Endodermal cell (in vitro differentiated cells): ENCODE data around the gene KRT20. TPM values are rescaled to one million over a fixed set of nuclear protein-coding genes. Genes with fewer than 3 reads are reported as not detected.

Source experiments
- DNase-seq: peaks from one replicate; pipeline ENCODE4 v3.0.0-alpha.2; 2017
- H3K27ac ChIP-seq: 2 replicates; pipeline ENCODE4 v1.5.1; 2013; ENCODE audit warnings: mild to moderate bottlenecking, low read depth, low read length, moderate library complexity
- H3K27me3 ChIP-seq: 2 replicates; pipeline ENCODE4 v1.6.1; 2013; ENCODE audit warnings: mild to moderate bottlenecking, low read length, moderate library complexity; ENCODE audit not compliant: insufficient read depth, control insufficient read depth, poor library complexity, severe bottlenecking
- H3K36me3 ChIP-seq: 2 replicates; pipeline ENCODE4 v1.7.0; 2013; ENCODE audit warnings: mild to moderate bottlenecking, low read length, moderate library complexity; ENCODE audit not compliant: control insufficient read depth, insufficient read depth
- H3K4me1 ChIP-seq: one replicate; pipeline ENCODE4 v1.7.0; 2013; ENCODE audit warnings: low read length; ENCODE audit not compliant: control insufficient read depth, insufficient read depth
- H3K4me3 ChIP-seq: 2 replicates; pipeline ENCODE4 v1.5.1; 2013; ENCODE audit warnings: mild to moderate bottlenecking, low read length, moderate library complexity
- H3K9ac ChIP-seq: 2 replicates; pipeline ENCODE4 v1.6.1; 2013; ENCODE audit warnings: mild to moderate bottlenecking, low read length, moderate library complexity; ENCODE audit not compliant: poor library complexity, severe bottlenecking; ENCODE audit errors: extremely low read depth
- H3K9me3 ChIP-seq: 2 replicates; pipeline ENCODE4 v1.6.1; 2013; ENCODE audit warnings: mild to moderate bottlenecking, low read length, moderate library complexity; ENCODE audit not compliant: control insufficient read depth
- H3K27ac Mint-ChIP-seq: 2 replicates; pipeline ENCODE4 v1.8.0; 2020; ENCODE audit warnings: mixed read lengths
- H3K27me3 Mint-ChIP-seq: 2 replicates; pipeline ENCODE4 v1.8.0; 2021; ENCODE audit warnings: mild to moderate bottlenecking, mixed read lengths; ENCODE audit not compliant: insufficient read depth
- H3K36me3 Mint-ChIP-seq: 2 replicates; pipeline ENCODE4 v1.8.0; 2020; ENCODE audit warnings: low read depth, mixed read lengths
- H3K4me1 Mint-ChIP-seq: 2 replicates; pipeline ENCODE4 v1.8.0; 2020; ENCODE audit warnings: mixed read lengths
- H3K4me3 Mint-ChIP-seq: 2 replicates; pipeline ENCODE4 v1.8.0; 2020; ENCODE audit warnings: mild to moderate bottlenecking, moderate library complexity, mixed read lengths
- H3K9me3 Mint-ChIP-seq: 2 replicates; pipeline ENCODE4 v1.8.0; 2020; ENCODE audit warnings: mild to moderate bottlenecking, mixed read lengths
- WGBS, 2 experiments: methylation state at CpG; one replicate each; pipeline versions ENCODE4 v1.1.5 to v1.1.7; 2013; ENCODE audit warnings: missing lambda C conversion rate in 2 of 2, mixed read lengths in 1 of 2; ENCODE audit not compliant: insufficient coverage in 1 of 2, insufficient read length in 1 of 2; 5-methylcytosine and 5-hydroxymethylcytosine counted together
- total RNA-seq, 2 donors: library from RNA; stranded (reverse); fragmentation: NEBNext Ultra II Directional in 1 of 2; extraction: Animal tissue kit (Norgen Biotek cat#: 25700) in 1 of 2; gene quantifications; 2 replicates in 1 of 2; 3 replicates in 1 of 2; pipeline ENCODE4 v1.2.1, GENCODE V29; 2021
- TF ChIP-seq, protein P1 (sequence below): fragments of 200-600 bp; sonication (generic); conservative IDR thresholded peaks from 2 replicates; pipeline ENCODE4 v1.5.0; 2021; ENCODE audit warnings: antibody characterized with exemption, mild to moderate bottlenecking

KRT20 gene
- total RNA-seq, 2 donors from 2014 or later = not detected

DNA sequence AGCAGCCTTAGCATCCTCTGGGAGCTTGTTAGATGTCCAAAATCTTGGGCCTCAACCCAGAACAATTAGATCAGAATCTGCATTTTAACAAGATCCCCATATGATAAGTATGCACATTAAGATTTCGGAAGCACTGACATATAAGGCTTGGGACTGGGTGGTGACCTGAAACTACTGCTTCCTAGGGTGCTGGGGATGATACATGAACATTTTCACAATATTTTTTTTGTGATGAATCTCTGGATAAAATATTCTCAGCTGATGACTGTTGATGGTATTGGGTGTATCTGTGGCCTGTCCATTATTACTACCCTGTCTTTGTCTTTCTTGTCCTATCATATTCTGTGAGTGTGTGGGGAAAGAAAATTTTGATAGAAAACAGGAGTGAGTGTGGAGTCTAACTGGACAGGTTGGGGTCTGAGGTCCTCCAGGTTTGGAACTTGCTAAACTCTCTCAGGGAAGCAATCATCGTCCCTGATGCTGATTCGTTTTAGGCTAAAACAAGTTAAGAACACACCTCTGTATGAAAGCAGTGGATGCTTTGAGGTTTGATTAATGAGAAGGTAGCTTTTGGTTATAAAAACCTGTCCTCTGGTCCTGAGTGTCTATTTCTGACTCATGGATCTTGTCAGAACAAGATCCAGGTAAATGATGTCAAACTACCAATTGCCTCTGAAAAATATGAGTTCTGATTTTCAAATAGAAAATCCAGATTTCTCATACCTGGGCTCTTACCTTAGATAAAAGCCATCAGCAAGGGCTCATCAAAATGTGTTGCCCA, 29.2 kb upstream of the KRT20 start:
- no peak overlapping the region for H3K4me3 ChIP-seq
- H3K36me3 Mint-ChIP-seq = no peaks in the 10 kb centered on the region
- H3K4me1 ChIP-seq = no peaks in the 10 kb centered on the region
- no peaks in the 10 kb centered on the region for H3K27me3 ChIP-seq
- H3K27me3 Mint-ChIP-seq = peaks cover 2% of the 10 kb centered on the region
- H3K9me3 ChIP-seq = no peaks in the 10 kb centered on the region
- no peaks in the 10 kb centered on the region for H3K36me3 ChIP-seq
- no peak overlapping the region for H3K27ac Mint-ChIP-seq
- no peak overlapping the region for H3K9ac ChIP-seq
- no peaks in the 10 kb centered on the region for H3K9me3 Mint-ChIP-seq
- WGBS, 2 experiments = 92 to 100% methylated on average over 3 of the region's 3 CpGs
- TF ChIP-seq, protein P1, sequence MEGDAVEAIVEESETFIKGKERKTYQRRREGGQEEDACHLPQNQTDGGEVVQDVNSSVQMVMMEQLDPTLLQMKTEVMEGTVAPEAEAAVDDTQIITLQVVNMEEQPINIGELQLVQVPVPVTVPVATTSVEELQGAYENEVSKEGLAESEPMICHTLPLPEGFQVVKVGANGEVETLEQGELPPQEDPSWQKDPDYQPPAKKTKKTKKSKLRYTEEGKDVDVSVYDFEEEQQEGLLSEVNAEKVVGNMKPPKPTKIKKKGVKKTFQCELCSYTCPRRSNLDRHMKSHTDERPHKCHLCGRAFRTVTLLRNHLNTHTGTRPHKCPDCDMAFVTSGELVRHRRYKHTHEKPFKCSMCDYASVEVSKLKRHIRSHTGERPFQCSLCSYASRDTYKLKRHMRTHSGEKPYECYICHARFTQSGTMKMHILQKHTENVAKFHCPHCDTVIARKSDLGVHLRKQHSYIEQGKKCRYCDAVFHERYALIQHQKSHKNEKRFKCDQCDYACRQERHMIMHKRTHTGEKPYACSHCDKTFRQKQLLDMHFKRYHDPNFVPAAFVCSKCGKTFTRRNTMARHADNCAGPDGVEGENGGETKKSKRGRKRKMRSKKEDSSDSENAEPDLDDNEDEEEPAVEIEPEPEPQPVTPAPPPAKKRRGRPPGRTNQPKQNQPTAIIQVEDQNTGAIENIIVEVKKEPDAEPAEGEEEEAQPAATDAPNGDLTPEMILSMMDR = no peak
- H3K4me3 Mint-ChIP-seq = no peak overlapping the region
- H3K27ac ChIP-seq = no peak overlapping the region
- H3K4me1 Mint-ChIP-seq = no peaks in the 10 kb centered on the region
- no peak for DNase-seq

DNA sequence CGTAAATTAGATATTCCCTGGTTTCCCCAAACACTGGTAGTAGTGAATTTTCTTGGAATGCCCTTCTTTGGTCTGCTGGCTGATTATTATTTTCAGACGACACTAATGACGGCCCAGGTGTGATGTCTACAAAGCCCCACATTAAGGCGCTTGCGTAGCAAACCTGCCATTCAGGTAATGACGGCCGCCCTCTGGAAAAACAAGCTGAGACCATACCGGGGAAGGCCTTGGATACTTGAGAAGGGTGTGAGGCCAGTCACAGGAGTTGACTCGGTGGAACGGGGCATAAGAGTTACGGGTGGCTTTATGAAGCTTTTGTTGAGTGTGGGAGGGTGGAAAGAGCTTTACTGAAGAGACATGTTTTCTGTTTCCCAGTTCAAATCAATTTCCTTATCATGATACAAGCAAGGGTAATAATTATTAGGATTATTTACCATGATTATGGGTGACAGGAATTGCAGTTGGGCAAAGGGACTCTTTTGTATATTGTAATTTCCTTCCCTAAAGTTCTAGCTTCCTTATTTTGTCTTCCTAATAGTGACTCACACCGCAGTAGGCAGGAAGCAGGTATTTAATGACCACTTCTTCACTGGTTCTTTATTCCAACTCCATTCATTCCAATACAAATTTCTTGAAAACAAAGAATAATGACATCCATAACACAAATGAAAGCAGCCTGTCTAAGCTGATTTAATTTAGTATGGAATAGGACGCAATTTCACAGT, 27.6 kb upstream of the KRT20 start:
- DNase-seq = no peak
- Mint-ChIP-seq H3K27me3 (peaks cover 3% of the 10 kb centered on the region), H3K4me1 (peaks cover 9% of the 10 kb centered on the region), H3K27ac (no peak overlapping the region), H3K36me3 (no peaks in the 10 kb centered on the region), H3K4me3 (no peak overlapping the region), H3K9me3 (no peaks in the 10 kb centered on the region)
- H3K9me3 ChIP-seq = no peaks in the 10 kb centered on the region
- H3K27me3 ChIP-seq = no peaks in the 10 kb centered on the region
- H3K4me3 ChIP-seq = no peak overlapping the region
- TF ChIP-seq, protein P1 = no peak
- no peaks in the 10 kb centered on the region for H3K4me1 ChIP-seq
- 95 to 100% methylated on average over 9 to 13 of the region's 13 CpGs for WGBS, 2 experiments
- H3K27ac ChIP-seq = no peak overlapping the region
- no peak overlapping the region for H3K9ac ChIP-seq
- H3K36me3 ChIP-seq = no peaks in the 10 kb centered on the region

DNA sequence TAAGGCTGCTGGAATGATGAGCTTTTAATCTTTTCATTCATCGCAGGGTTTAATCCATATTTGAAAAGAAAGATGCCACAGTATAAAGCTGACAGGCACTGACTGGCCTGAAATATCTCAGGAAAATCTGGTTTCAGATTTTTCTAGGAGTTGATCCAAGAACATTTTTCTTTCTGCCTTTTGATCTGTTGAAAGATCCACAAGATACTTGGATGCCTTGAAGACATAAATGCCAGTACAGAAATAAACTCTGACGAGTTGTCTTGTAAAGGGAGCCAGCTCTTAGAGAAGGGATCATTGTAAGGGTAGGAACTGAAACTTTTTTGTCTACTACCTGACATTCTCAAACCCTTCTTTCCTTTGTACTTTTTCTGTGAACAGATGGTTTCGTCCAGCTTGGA, 25.4 kb upstream of the KRT20 start:
- Histone ChIP-seq H3K27me3 (no peaks in the 10 kb centered on the region), H3K36me3 (no peaks in the 10 kb centered on the region), H3K4me3 (no peak overlapping the region), H3K27ac (no peak overlapping the region), H3K9me3 (no peaks in the 10 kb centered on the region), H3K9ac (no peak overlapping the region), H3K4me1 (no peaks in the 10 kb centered on the region)
- 95 to 100% methylated on average over 1 to 3 of the region's 3 CpGs for WGBS, 2 experiments
- no peaks in the 10 kb centered on the region for H3K36me3 Mint-ChIP-seq
- H3K4me1 Mint-ChIP-seq = peaks cover 9% of the 10 kb centered on the region
- no peak overlapping the region for H3K27ac Mint-ChIP-seq
- no peak for DNase-seq
- TF ChIP-seq, protein P1 = no peak
- H3K4me3 Mint-ChIP-seq = no peak overlapping the region
- H3K27me3 Mint-ChIP-seq = peaks cover 22% of the 10 kb centered on the region
- H3K9me3 Mint-ChIP-seq = no peaks in the 10 kb centered on the region
